Naive B cell (primary cell): ENCODE results near the gene SLC2A9. TPM values are rescaled to one million over a fixed set of nuclear protein-coding genes. Genes with fewer than 3 reads are reported as not detected.

Source experiments
- ATAC-seq, 2 donors: fragments of 150-1000 bp; cut with Tn5 transposase; 2 replicates each; pipeline ENCODE4 v1.10.0; 2021; ENCODE audit warnings: low read depth in 2 of 2, mild to moderate bottlenecking in 2 of 2, moderate library complexity in 2 of 2
- DNase-seq: peaks from one replicate; pipeline ENCODE4 v3.0.0; 2022
- H3K27ac Mint-ChIP-seq, 6 donors: one replicate each; pipeline ENCODE4 v1.8.0; 2020 to 2022; ENCODE audit warnings: mild to moderate bottlenecking in 6 of 6, mixed read lengths in 6 of 6, moderate library complexity in 5 of 6, inconsistent platforms in 2 of 6
- H3K27me3 Mint-ChIP-seq, 3 donors: one replicate each; pipeline ENCODE4 v1.8.0; 2021 to 2022; ENCODE audit warnings: mixed read lengths in 3 of 3, mild to moderate bottlenecking in 1 of 3
- H3K36me3 Mint-ChIP-seq, 2 donors: one replicate each; pipeline ENCODE4 v1.8.0; 2020 to 2022; ENCODE audit warnings: mixed read lengths in 2 of 2, inconsistent platforms in 1 of 2, mild to moderate bottlenecking in 1 of 2
- H3K4me1 Mint-ChIP-seq, 3 donors: one replicate each; pipeline ENCODE4 v1.8.0; 2020 to 2022; ENCODE audit warnings: mixed read lengths in 3 of 3, inconsistent platforms in 1 of 3, mild to moderate bottlenecking in 1 of 3, moderate library complexity in 1 of 3
- H3K4me3 Mint-ChIP-seq, 8 donors: one replicate each; pipeline ENCODE4 v1.8.0; 2020 to 2022; ENCODE audit warnings: mild to moderate bottlenecking in 8 of 8, mixed read lengths in 8 of 8, moderate library complexity in 8 of 8, inconsistent platforms in 2 of 8
- H3K9me3 Mint-ChIP-seq, 7 donors: one replicate each; pipeline ENCODE4 v1.8.0; 2020 to 2022; ENCODE audit warnings: mixed read lengths in 7 of 7, mild to moderate bottlenecking in 5 of 7, inconsistent platforms in 2 of 7, moderate library complexity in 1 of 7
- polyA plus RNA-seq, 6 donors: library from polyadenylated mRNA; unstranded; fragments of 300-500 nt; fragmentation: Illumina TruSeq; gene quantifications; one replicate each; pipeline ENCODE4 v1.2.3, GENCODE V29; 2021; ENCODE audit warnings: low read depth in 6 of 6

The SLC2A9 gene
- polyA plus RNA-seq, 6 donors from 2014 or later: 0.52 to 1.4 (median 1.3) TPM; not detected in 1

DNA sequence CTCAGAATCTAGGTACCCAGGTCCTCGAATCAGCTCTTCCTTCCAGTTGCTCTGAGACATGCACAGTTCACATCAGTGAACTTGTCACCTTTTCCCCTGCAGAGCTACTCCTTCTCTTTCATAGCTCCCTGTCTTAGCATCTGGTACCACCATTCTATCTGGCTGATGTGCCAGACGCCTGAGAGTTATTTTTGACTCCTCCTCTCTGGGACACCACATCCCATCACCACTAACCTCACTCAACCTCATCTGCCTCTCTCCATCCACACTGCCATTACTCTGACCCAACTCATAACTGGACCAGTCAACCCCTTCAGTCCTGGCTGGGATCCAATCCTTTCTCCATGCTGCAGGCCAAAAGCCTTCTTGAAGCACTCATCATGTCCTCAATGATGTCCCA lies 44.5 kb downstream of the SLC2A9 start:
- H3K27me3 Mint-ChIP-seq: peaks cover 0 to 16% (median 0%) of the 10 kb centered on the region in 3 donors
- no peaks in the 10 kb centered on the region for H3K4me1 Mint-ChIP-seq
- no peak overlapping the region for H3K4me3 Mint-ChIP-seq
- H3K27ac Mint-ChIP-seq: no peak overlapping the region
- DNase-seq (no peak), ATAC-seq (no peak)
- H3K9me3 Mint-ChIP-seq: peaks cover 7 to 21% (median 18%) of the 10 kb centered on the region in 7 donors
- peaks cover 7 to 8% of the 10 kb centered on the region in 2 donors for H3K36me3 Mint-ChIP-seq

DNA sequence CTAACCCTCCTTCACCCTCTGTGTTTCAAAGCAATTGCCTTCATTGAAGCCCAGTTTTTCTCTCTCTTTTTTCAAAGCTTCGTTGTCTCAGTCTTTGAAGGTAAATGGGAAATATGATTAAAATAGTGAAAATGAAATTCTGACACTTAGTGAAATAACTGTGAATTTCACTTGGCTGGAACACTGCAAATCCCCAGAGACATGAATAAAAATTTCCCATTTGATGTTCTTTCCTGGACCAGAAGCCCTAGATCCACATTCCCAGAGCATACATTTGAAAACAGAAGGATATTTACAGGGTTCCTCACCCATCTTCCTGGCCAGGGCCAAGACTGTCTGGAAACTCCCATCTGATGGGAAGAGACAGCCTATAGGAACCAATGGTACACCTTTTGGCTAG lies 45.0 kb downstream of the SLC2A9 start:
- H3K4me1 Mint-ChIP-seq: no peaks in the 10 kb centered on the region
- H3K27ac Mint-ChIP-seq: no peak overlapping the region
- ATAC-seq: no peak
- H3K9me3 Mint-ChIP-seq: peaks cover 7 to 22% (median 18%) of the 10 kb centered on the region in 7 donors
- peaks cover 0 to 16% (median 0%) of the 10 kb centered on the region in 3 donors for H3K27me3 Mint-ChIP-seq
- H3K4me3 Mint-ChIP-seq: no peak overlapping the region
- H3K36me3 Mint-ChIP-seq: peaks cover 7 to 8% of the 10 kb centered on the region in 2 donors
- DNase-seq: no peak

DNA sequence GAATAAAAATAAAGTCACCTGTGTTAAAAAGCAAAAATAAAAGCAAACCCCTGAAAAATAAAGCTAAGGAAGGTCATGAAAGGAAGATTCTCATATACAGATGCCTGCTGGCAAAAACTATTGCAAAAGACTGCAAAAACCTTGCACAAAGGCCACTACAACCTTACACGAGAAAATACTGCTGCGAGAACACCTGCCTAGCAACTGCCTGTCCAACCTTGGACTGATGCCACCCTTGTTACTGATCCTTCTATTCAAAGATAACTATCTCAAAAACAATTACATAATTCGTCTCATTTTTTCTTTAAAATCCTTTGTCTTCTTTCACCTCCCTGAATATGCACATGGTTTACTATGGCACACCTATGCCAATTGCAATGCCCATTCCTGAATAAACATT lies 49.6 kb downstream of the SLC2A9 start:
- Mint-ChIP-seq H3K36me3 (peaks cover 7 to 8% of the 10 kb centered on the region in 2 donors), H3K4me3 (no peak overlapping the region), H3K9me3 (peaks cover 0 to 23% (median 15%) of the 10 kb centered on the region in 7 donors), H3K27ac (no peak overlapping the region), H3K4me1 (peaks cover 0 to 12% (median 9%) of the 10 kb centered on the region in 3 donors), H3K27me3 (peaks cover 0 to 8% (median 0%) of the 10 kb centered on the region in 3 donors)
- no peak for DNase-seq
- no peak for ATAC-seq

DNA sequence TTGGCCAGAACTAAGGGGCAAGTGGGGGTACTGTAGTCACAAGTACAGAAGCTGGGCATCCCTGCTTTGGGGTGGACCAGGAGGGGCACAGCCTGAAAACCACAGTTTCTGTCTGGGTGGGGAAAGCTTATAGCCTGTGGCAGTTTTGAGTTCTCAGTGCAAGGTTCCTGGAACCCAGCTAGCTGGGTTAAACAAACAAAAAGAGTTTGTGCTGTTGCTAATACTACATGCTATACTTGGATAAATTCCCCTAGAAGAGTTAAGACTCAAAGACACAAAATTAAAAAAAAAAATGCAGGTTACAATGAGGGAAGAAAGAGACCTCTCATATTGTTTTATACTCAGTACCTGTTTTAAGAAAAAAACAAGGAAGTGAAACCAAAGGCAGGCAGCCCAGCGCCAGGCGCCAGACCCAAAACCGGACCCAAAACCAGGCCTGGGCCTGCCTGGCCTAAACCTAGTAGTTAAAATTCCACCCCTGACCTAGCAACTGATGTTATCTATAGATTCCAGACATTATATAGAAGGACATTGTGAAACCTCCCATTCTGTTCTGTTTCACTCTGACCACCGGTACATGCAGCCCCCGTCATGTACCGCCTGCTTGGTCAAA lies 50.8 kb downstream of the SLC2A9 start:
- H3K27ac Mint-ChIP-seq: peak overlapping the region in 5 of 6 donors; percentile 26 to 73 (median 43)
- H3K4me1 Mint-ChIP-seq: peaks cover 0 to 12% (median 9%) of the 10 kb centered on the region in 3 donors
- H3K27me3 Mint-ChIP-seq: peaks cover 0 to 8% (median 0%) of the 10 kb centered on the region in 3 donors
- DNase-seq (peak; percentile 31), ATAC-seq (peak; percentile 59 to 63)
- H3K9me3 Mint-ChIP-seq: peaks cover 0 to 23% (median 15%) of the 10 kb centered on the region in 7 donors
- H3K36me3 Mint-ChIP-seq: peaks cover 7 to 8% of the 10 kb centered on the region in 2 donors
- peak overlapping the region in 1 of 8 donors; percentile 17 for H3K4me3 Mint-ChIP-seq

DNA sequence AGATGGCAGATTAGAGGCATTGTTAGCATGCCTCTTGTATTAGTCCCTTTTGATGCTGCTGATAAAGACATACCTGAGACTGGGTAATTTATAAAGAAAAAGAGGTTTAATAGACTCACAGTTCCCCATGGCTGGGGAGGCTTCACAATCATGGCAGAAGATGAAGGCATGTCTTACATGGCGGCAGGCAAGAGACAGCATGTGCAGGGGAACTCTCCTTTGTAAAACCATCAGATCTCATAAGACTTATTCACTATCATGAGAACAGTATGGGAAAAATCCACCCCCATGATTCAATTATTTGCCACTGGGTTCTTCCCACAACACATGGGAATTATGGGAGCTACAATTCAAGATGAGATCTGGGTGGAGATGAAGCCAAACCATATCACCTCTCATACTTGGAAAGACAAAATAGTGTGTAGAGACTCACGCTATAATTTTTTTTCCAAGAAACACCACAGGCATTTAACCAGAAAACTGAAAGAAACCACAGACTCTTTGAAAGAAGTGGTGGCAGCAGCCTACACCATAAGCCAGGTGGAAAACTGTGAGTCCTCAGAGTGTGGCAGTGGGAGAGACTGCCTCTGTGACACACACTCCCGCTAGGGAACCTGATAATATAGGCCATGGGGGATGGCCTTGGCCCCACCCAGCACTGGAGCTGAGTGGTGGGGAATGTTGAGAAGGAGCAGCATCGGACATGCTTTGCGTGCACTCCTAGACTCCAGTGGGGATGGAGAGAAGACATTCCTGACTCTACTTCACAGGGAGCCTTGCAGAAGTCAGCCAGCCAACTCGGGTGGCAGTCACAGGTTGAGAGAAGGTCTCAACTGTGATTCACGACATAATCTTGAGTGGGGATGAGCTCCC lies 51.5 kb downstream of the SLC2A9 start:
- Mint-ChIP-seq H3K36me3 (peaks cover 7 to 8% of the 10 kb centered on the region in 2 donors), H3K27ac (peak overlapping the region in 3 of 6 donors; percentile 43 to 73 (median 62)), H3K4me3 (peak overlapping the region in 2 of 8 donors; percentile 15 to 45), H3K4me1 (peaks cover 0 to 12% (median 9%) of the 10 kb centered on the region in 3 donors), H3K9me3 (peaks cover 0 to 19% (median 15%) of the 10 kb centered on the region in 7 donors), H3K27me3 (peaks cover 0 to 8% (median 0%) of the 10 kb centered on the region in 3 donors)
- no peak for ATAC-seq
- DNase-seq: no peak

DNA sequence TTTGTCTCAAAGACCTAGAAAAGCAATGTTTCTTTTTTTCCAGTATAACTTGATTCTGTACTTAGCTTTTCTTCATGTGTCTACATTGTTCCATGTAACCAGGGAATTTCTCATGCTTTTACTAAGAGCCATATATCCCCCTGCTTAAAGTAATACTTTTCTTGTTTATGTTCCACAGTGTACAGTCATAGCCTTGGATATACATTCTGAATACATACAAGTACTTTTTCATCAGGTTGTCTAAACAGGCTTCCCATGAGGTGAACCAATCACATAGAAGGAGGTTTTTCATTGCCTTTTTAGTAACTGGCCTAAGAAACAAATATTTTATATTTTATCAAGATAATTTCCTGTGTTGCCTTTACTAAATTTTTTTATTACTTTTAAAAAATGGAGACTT lies 52.8 kb downstream of the SLC2A9 start:
- no peak for DNase-seq
- Mint-ChIP-seq H3K4me1 (peaks cover 0 to 12% (median 9%) of the 10 kb centered on the region in 3 donors), H3K27ac (no peak overlapping the region), H3K27me3 (peaks cover 0 to 8% (median 0%) of the 10 kb centered on the region in 3 donors), H3K4me3 (no peak overlapping the region), H3K9me3 (peaks cover 0 to 16% (median 10%) of the 10 kb centered on the region in 7 donors), H3K36me3 (peaks cover 7 to 8% of the 10 kb centered on the region in 2 donors)
- ATAC-seq: no peak

DNA sequence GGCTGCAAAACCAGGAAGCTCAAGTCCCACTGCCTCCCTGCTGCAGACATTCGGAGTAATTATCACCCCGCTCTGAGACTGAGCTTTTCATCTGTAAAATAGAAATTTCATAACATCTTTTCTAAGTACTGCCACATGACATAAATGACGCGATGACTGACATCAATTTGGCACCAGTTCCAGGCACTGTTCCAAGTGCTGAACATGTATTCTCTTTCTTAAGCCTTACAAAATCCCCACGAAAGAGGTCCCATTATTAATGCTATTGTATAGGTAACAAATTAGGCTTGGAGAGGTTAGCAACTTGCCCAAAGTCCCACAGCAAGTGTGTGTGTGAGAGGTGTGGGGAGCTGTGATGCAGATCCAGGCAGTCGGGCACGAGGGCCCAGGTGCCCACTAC lies 56.4 kb downstream of the SLC2A9 start:
- Mint-ChIP-seq H3K9me3 (peaks cover 0 to 31% (median 8%) of the 10 kb centered on the region in 7 donors), H3K4me1 (peaks cover 0 to 2% (median 0%) of the 10 kb centered on the region in 3 donors), H3K27ac (no peak overlapping the region), H3K27me3 (peaks cover 0 to 9% (median 0%) of the 10 kb centered on the region in 3 donors), H3K36me3 (no peaks in the 10 kb centered on the region), H3K4me3 (no peak overlapping the region)
- DNase-seq (no peak), ATAC-seq (no peak)

DNA sequence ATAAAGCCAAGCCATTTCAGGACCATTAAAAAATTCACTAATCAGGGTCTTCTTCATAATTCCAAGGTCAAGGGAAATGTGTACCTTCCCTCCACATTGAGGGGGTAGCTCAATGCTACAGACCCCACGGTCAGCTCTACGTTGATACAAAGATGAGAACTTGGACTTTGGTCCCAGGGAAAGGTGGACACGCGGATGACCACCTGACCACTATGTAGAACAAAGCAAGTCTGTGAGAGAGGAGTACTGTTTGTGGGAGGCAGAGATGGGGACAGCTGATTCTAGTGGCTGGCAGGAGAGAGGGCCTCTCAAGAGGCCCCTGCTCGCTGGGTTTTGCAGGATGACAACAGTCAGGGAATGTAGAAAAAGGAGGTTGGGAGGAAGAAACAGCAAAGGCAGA lies 58.0 kb downstream of the SLC2A9 start:
- no peaks in the 10 kb centered on the region for H3K4me1 Mint-ChIP-seq
- ATAC-seq: no peak
- peak overlapping the region in 1 of 6 donors; percentile 23 for H3K27ac Mint-ChIP-seq
- H3K9me3 Mint-ChIP-seq: peaks cover 1 to 31% (median 8%) of the 10 kb centered on the region in 7 donors
- H3K4me3 Mint-ChIP-seq: no peak overlapping the region
- peaks cover 0 to 9% (median 4%) of the 10 kb centered on the region in 3 donors for H3K27me3 Mint-ChIP-seq
- peaks cover 0 to under 1% of the 10 kb centered on the region in 2 donors for H3K36me3 Mint-ChIP-seq
- DNase-seq: no peak

DNA sequence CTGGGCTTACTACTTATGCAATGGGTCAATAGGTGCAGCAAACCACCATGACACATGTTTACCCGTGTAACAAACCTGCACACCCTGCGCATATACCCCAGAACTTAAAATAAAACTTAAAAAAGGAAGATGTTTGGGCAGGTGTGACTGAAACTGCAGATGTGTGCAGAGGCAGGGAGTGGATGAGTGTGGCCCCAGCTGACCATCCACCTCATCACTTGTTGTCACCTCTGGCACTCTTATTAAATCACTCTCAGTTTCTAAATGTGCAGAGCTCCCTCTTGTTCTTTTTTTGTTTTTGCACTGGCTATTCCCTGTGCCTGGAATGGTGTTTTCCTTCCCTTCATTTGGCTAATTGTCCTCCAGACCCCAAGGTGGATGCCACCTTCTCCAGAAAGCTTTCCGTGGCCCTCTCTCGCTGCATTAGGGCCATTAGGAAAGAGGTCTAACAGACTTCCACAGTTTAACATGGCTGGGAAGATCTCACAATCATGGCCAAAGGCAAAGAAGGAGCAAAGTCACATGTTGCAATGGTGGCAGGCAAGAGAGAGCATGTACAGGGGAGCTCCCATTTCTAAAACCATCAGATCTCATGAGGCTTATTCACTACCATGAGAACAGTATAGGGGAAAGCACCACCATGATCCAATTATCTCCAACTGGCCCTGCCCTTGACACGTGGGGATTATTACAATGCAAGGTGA lies 58.5 kb downstream of the SLC2A9 start:
- no peak for ATAC-seq
- Mint-ChIP-seq H3K27me3 (peaks cover 0 to 10% (median 9%) of the 10 kb centered on the region in 3 donors), H3K9me3 (peaks cover 3 to 36% (median 11%) of the 10 kb centered on the region in 7 donors), H3K36me3 (peaks cover 0 to 4% of the 10 kb centered on the region in 2 donors), H3K4me1 (no peaks in the 10 kb centered on the region), H3K27ac (peak overlapping the region in 1 of 6 donors; percentile 67), H3K4me3 (no peak overlapping the region)
- no peak for DNase-seq

DNA sequence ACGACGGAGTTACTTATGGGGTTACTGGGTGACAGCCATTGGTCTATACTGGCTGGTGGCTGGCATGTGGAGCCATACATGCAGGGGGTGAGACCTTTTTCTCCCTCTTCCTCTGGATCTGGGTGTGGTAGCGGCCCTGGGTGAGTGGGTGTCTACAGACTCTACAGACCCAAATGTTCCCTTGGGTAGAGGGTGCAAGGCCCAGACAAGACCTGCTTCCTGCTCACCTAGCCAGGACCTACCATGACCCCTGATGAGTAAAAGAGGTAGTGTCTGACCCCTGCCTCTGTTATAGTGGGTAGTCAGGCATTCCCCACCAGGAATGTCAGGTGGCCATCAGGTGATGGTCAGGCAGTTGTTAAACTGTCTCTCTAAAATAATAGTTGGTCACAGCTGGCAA lies 66.8 kb downstream of the SLC2A9 start:
- DNase-seq (no peak), ATAC-seq (no peak)
- Mint-ChIP-seq H3K9me3 (peaks cover 0 to 18% (median 4%) of the 10 kb centered on the region in 7 donors), H3K27me3 (peaks cover 0 to 10% (median 4%) of the 10 kb centered on the region in 3 donors), H3K4me1 (no peaks in the 10 kb centered on the region), H3K4me3 (no peak overlapping the region), H3K27ac (no peak overlapping the region), H3K36me3 (peaks cover 0 to 4% of the 10 kb centered on the region in 2 donors)

DNA sequence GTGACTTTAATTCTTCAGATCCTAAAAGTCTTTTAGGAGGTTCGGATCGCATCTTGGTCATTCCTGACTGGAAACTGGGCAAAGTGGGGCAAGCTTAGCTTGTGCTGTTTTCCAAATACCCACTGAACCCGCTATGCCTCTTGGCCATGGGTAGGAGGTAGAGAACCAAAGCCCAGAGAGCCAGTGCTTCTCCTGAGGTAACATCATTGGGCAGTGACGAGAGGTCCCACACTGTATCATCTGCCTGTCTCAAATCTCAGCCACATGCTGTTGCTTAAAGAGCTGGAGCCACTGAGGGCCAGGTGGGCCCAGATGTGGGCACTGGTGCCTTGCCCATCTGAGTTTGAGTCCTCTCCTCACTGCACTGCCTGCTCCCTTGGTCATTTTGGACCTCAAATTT lies 68.2 kb downstream of the SLC2A9 start:
- Mint-ChIP-seq H3K4me3 (no peak overlapping the region), H3K9me3 (peaks cover 0 to 8% (median 2%) of the 10 kb centered on the region in 7 donors), H3K27ac (no peak overlapping the region), H3K27me3 (peaks cover 3 to 10% (median 8%) of the 10 kb centered on the region in 3 donors), H3K4me1 (no peaks in the 10 kb centered on the region), H3K36me3 (peaks cover 1 to 6% of the 10 kb centered on the region in 2 donors)
- ATAC-seq (no peak), DNase-seq (no peak)

DNA sequence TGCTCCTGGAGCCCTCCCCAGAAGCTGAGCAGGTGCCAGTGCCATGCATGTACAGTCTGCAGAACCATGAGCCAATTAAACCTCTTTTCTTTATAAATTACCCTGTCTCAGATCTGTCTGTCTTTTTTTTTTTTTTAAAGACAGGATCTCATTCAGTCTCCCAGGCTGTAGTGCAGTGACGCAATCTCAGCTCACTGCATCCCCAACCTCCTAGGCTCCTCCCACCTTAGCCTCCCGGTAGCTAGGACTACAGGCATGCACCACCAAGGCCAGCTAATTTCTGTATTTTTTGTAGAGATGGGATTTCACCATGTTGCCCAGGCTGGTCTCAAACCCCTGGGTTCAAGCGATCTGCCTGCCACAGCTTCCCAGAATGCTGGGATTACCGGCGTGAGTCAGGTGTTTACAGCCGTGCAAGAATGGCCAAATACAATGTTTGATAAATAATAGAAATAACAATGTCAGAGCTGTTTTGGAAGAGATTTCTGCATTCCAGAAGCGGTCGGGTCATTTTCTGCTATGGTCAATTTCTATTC lies 68.8 kb downstream of the SLC2A9 start:
- Mint-ChIP-seq H3K4me1 (no peaks in the 10 kb centered on the region), H3K4me3 (no peak overlapping the region), H3K9me3 (peaks cover 0 to 2% (median 1%) of the 10 kb centered on the region in 7 donors), H3K27ac (no peak overlapping the region), H3K36me3 (peaks cover 0 to 6% of the 10 kb centered on the region in 2 donors), H3K27me3 (peaks cover 0 to 10% (median 8%) of the 10 kb centered on the region in 3 donors)
- DNase-seq (no peak), ATAC-seq (no peak)

DNA sequence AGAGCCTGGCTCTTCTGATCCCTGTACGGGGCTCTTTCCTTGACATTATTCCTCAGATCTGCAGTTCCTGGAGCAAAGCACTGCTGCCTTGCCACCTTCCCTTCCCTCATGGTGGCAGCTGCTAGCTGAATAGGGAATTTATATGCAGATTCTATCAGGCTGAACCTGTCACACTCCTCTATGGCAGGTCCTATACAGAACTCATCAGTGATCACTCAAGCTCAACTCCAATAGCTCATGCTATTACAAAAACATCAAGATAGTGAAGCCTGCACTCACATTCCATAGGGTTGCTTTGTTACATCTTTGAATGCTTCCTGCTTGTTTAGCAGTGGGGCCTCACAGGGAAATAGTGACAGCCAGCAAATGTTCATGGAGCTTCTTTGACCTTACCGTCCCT lies 71.7 kb downstream of the SLC2A9 start:
- Mint-ChIP-seq H3K27me3 (peaks cover 0 to 10% (median 9%) of the 10 kb centered on the region in 3 donors), H3K4me3 (no peak overlapping the region), H3K36me3 (peaks cover 0 to 6% of the 10 kb centered on the region in 2 donors), H3K4me1 (no peaks in the 10 kb centered on the region), H3K9me3 (no peaks in the 10 kb centered on the region), H3K27ac (no peak overlapping the region)
- DNase-seq (no peak), ATAC-seq (no peak)
